ENCODE results near the gene SLC7A7.

- no peak for TF ChIP-seq CTCF (IDR thresholded peaks at IDR 0.05)
- no peak for TF ChIP-seq POLR2AphosphoS5 (IDR thresholded peaks at IDR 0.05)
Measured at GRCh38 chr14:22752422-22752821, 62.8 kb downstream of the SLC7A7 start.
